Osteoblast (primary cell): ENCODE results near the gene TPSB2. TPM values are rescaled to one million over a fixed set of nuclear protein-coding genes. Genes with fewer than 3 reads are reported as not detected.
"Not testable (repeated sequence)": the region's sequence is repeated elsewhere in the genome, so short reads cannot be mapped to it uniquely, and the experiment has no call there.

Experiments used
- DNase-seq: peaks from one replicate; pipeline ENCODE4 v3.0.0; 2011; ENCODE audit warnings: low spot score, mixed read lengths; ENCODE audit not compliant: insufficient read length; ENCODE audit errors: missing footprints
- H2AFZ ChIP-seq: 2 replicates; pipeline ENCODE4 v1.6.0; 2011; ENCODE audit warnings: mild to moderate bottlenecking, low read length
- H3K27ac ChIP-seq: 2 replicates; pipeline ENCODE4 v1.5.1; 2011; ENCODE audit warnings: mild to moderate bottlenecking, low read depth, low read length, moderate library complexity
- H3K27me3 ChIP-seq: 2 replicates; pipeline ENCODE4 v1.6.0; 2012; ENCODE audit warnings: mild to moderate bottlenecking, control low read depth, inconsistent platforms, low read length, moderate library complexity; ENCODE audit not compliant: insufficient read depth
- H3K36me3 ChIP-seq: 2 replicates; pipeline ENCODE4 v1.5.1; 2011; ENCODE audit warnings: mild to moderate bottlenecking, low read length, control low read depth, moderate library complexity; ENCODE audit not compliant: insufficient read depth
- H3K4me1 ChIP-seq: 2 replicates; pipeline ENCODE4 v1.5.1; 2011; ENCODE audit warnings: mild to moderate bottlenecking, low read length, control low read depth, moderate library complexity; ENCODE audit not compliant: insufficient read depth
- H3K4me2 ChIP-seq: 2 replicates; pipeline ENCODE4 v1.6.0; 2011; ENCODE audit warnings: mild to moderate bottlenecking, low read length; ENCODE audit not compliant: insufficient read depth
- H3K4me3 ChIP-seq: fragments of 200-600 bp; sonication (generic); 3 replicates; pipeline ENCODE4 v1.5.1; 2012; ENCODE audit warnings: mild to moderate bottlenecking, low read length, inconsistent platforms; ENCODE audit not compliant: insufficient read depth
- H3K79me2 ChIP-seq: 2 replicates; pipeline ENCODE4 v1.6.0; 2012; ENCODE audit warnings: mild to moderate bottlenecking, low read length, control low read depth, inconsistent platforms; ENCODE audit not compliant: insufficient read depth
- H3K9me3 ChIP-seq: 2 replicates; pipeline ENCODE4 v1.5.1; 2011; ENCODE audit warnings: low read depth, low read length, control low read depth
- H4K20me1 ChIP-seq: 2 replicates; pipeline ENCODE4 v1.6.0; 2012; ENCODE audit warnings: mild to moderate bottlenecking, low read length, control low read depth; ENCODE audit not compliant: insufficient read depth
- CTCF ChIP-seq: IDR thresholded peaks from 2 replicates; pipeline ENCODE4 v1.5.1; 2011; ENCODE audit warnings: mild to moderate bottlenecking, low read depth, low read length, moderate library complexity; ENCODE audit errors: extremely low read depth
- total RNA-seq: library from RNA; depleted of rRNA; stranded (reverse); fragments of >200 nt; gene quantifications from 2 replicates; pipeline ENCODE4 v1.2.3, GENCODE V29; 2012

Gene TPSB2
- total RNA-seq, 1 donor = not detected

- Histone ChIP-seq H4K20me1 (no peaks in the 10 kb centered on the region), H3K4me3 (no peak overlapping the region), H3K9me3 (no peaks in the 10 kb centered on the region), H3K4me1 (no peaks in the 10 kb centered on the region), H3K27ac (no peak overlapping the region), H3K79me2 (no peaks in the 10 kb centered on the region), H3K36me3 (no peaks in the 10 kb centered on the region), H3K4me2 (no peak overlapping the region), H2AFZ (no peak overlapping the region), H3K27me3 (peaks cover 24% of the 10 kb centered on the region)
- TF ChIP-seq CTCF = no peak
- DNase-seq = no peak
Measured at GRCh38 chr16:1256874-1257322, 26.9 kb upstream of the TPSB2 start.

DNA sequence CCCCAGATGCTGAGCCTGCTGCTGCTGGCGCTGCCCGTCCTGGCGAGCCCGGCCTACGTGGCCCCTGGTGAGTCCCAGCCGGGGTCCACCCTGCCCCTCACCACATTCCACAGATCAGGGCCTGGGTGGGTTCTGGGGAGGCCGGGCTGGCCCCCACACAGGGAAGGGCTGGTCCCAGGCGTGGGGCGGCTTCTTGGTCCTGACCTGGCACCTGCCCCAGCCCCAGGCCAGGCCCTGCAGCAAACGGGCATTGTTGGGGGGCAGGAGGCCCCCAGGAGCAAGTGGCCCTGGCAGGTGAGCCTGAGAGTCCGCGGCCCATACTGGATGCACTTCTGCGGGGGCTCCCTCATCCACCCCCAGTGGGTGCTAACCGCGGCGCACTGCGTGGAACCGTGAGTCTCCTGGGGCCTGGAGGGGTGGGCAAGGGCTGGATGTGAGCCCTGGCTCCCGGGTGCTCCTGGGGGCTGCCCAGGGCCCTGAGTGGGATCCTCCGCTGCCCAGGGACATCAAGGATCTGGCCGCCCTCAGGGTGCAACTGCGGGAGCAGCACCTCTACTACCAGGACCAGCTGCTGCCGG lies 26.4 kb upstream of the TPSB2 start:
- DNase-seq, H3K36me3 ChIP-seq, H3K4me2 ChIP-seq, H3K79me2 ChIP-seq, H2AFZ ChIP-seq, H4K20me1 ChIP-seq, H3K4me1 ChIP-seq, H3K9me3 ChIP-seq, H3K27ac ChIP-seq, H3K4me3 ChIP-seq: not testable (repeated sequence)
- peaks cover 18% of the 10 kb centered on the region for H3K27me3 ChIP-seq

- not testable (repeated sequence) for H3K36me3 ChIP-seq, H2AFZ ChIP-seq, H3K4me1 ChIP-seq, H4K20me1 ChIP-seq, DNase-seq, H3K9me3 ChIP-seq, H3K4me3 ChIP-seq, H3K79me2 ChIP-seq, H3K27ac ChIP-seq, H3K4me2 ChIP-seq
- H3K27me3 ChIP-seq = peaks cover 15% of the 10 kb centered on the region
Measured at GRCh38 chr16:1255276-1256122, 25.5 kb upstream of the TPSB2 start, which contains the start of gene TPSD1. Gene TPSD1 (plus strand): TSS chr16:1256069. CDS start chr16:1256281, 212 bp downstream.

DNA sequence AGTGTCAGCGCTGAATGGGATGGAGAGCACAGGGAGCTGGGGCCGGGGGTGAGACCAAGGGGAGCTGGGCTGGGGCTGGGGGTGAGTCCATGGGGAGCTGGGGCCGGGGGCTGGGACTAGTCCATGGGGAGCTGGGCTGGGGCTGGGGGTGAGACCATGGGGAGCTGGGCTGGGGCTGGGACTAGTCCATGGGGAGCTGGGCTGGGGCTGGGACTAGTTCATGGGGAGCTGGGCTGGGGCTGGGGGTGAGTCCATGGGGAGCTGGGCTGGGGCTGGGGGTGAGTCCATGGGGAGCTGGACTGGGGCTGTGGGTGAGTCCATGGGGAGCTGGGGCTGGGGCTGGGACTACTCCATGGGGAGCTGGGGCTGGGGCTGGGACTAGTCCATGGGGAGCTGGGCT lies 24.8 kb upstream of the TPSB2 start:
- not testable (repeated sequence) for H3K9me3 ChIP-seq, DNase-seq, H3K4me1 ChIP-seq, H3K79me2 ChIP-seq, H4K20me1 ChIP-seq, H3K36me3 ChIP-seq, H3K4me3 ChIP-seq, H3K27ac ChIP-seq, H2AFZ ChIP-seq, H3K4me2 ChIP-seq
- H3K27me3 ChIP-seq = peaks cover 10% of the 10 kb centered on the region

DNA sequence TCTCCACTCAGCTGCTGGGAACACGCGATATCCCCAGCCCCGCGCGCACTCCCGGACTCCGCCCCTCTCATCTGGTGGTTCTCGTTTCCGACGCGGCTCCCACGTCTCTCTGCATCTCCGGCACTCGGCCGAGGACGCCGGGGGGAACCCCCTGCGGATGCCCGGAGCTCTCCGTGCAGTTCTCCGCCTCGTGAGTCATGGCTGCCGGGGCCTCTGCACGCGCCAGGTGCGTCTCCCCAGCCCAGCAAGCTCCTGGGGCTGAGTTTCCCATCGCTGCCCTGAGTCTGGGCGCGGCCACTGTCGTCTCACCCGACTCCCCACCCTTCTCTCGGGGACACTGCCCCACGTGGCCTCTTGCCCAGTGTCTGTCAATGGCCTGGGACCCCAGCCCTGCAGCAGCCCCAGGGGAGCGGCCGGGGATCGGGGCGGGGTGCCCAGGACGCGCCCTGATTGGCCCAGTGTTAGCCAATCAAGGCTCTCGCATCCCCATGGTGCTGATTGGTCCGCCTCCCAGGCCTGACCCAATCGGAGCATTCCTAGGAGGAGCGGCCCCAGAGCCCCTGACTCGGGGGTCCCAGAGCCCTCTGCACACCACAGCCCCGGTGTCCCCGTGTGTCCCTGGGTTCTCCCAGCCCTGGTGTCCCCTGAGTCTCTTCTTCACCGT lies 23.8 kb upstream of the TPSB2 start:
- not testable (repeated sequence) for H4K20me1 ChIP-seq, H3K4me2 ChIP-seq, H3K36me3 ChIP-seq, H3K9me3 ChIP-seq, H3K79me2 ChIP-seq, H2AFZ ChIP-seq, H3K4me1 ChIP-seq, H3K4me3 ChIP-seq, H3K27ac ChIP-seq, H3K27me3 ChIP-seq, DNase-seq

- H3K4me1 ChIP-seq = not testable (repeated sequence)
Measured at GRCh38 chr16:1249031-1249755, 19.2 kb upstream of the TPSB2 start.

GRCh38 chr16:1247903-1248537 lies 18.0 kb upstream of the TPSB2 start:
- H3K9me3 ChIP-seq, H3K36me3 ChIP-seq, H3K4me2 ChIP-seq, H3K27ac ChIP-seq, H3K79me2 ChIP-seq, H3K27me3 ChIP-seq, DNase-seq, H2AFZ ChIP-seq, H3K4me1 ChIP-seq, H4K20me1 ChIP-seq, H3K4me3 ChIP-seq: not testable (repeated sequence)

More at GRCh38 chr16:1249031-1249755, 19.2 kb upstream of the TPSB2 start:
- not testable (repeated sequence) for H3K4me2 ChIP-seq, H3K27ac ChIP-seq, H2AFZ ChIP-seq, H3K27me3 ChIP-seq, H3K36me3 ChIP-seq, H3K4me3 ChIP-seq, H3K9me3 ChIP-seq, H3K79me2 ChIP-seq, DNase-seq, H4K20me1 ChIP-seq
